Activated CD8-positive, alpha-beta memory T cell treated with anti-CD3 and anti-CD28 coated beads, Interleukin-2, amount 50 U/mL, for 24 hours (primary cell): Measurements from ENCODE around the gene ITIH4.
"Not testable (repeated sequence)": the region's sequence is repeated elsewhere in the genome, so short reads cannot be mapped to it uniquely, and the experiment has no call there.

Source experiments
- DNase-seq: peaks from one replicate; pipeline ENCODE4 v3.0.0-alpha.2; 2020; ENCODE audit errors: extremely low read depth

The ITIH4 gene

GRCh38 chr3:52783211-52783555 lies 47.3 kb downstream of the ITIH4 start:
- DNase-seq, result no peak

- no peak for DNase-seq
These were observed 47.9 kb downstream of the ITIH4 start for GRCh38 chr3:52782412-52783210.

- no peak for DNase-seq
These were observed 48.7 kb downstream of the ITIH4 start for GRCh38 chr3:52781741-52782140.

GRCh38 chr3:52779837-52780585 lies 50.5 kb downstream of the ITIH4 start:
- DNase-seq, result no peak

- no peak for DNase-seq
These were observed 51.2 kb downstream of the ITIH4 start for GRCh38 chr3:52779011-52779836.

- no peak for DNase-seq
These were observed 52.3 kb downstream of the ITIH4 start for GRCh38 chr3:52777959-52778805.

GRCh38 chr3:52777127-52777958 lies 53.1 kb downstream of the ITIH4 start, which contains the start of gene ITIH1:
ITIH1 (plus strand) TSS chr3:52777599; CDS start chr3:52777616, 17 bp downstream.
- no peak for DNase-seq

GRCh38 chr3:52776486-52776885 lies 54.0 kb downstream of the ITIH4 start:
- DNase-seq, result not testable (repeated sequence)

- DNase-seq, result no peak
These were observed 54.6 kb downstream of the ITIH4 start for GRCh38 chr3:52775877-52776276.

- no peak for DNase-seq
These were observed 55.3 kb downstream of the ITIH4 start for GRCh38 chr3:52774901-52775864.

GRCh38 chr3:52774066-52774713 lies 56.3 kb downstream of the ITIH4 start:
- no peak for DNase-seq

- no peak for DNase-seq
These were observed 57.0 kb downstream of the ITIH4 start for GRCh38 chr3:52773361-52774065.

GRCh38 chr3:52771702-52772101 lies 58.8 kb downstream of the ITIH4 start:
- no peak for DNase-seq

- no peak for DNase-seq
These were observed 59.2 kb downstream of the ITIH4 start for GRCh38 chr3:52771334-52771681.

GRCh38 chr3:52770496-52771333 lies 59.8 kb downstream of the ITIH4 start, which contains the start of gene NEK4:
NEK4 (minus strand) TSS chr3:52770940; CDS start chr3:52770746, 194 bp downstream.
- DNase-seq, result peak; percentile 72

GRCh38 chr3:52769786-52770455 lies 60.6 kb downstream of the ITIH4 start:
- DNase-seq, result no peak

GRCh38 chr3:52763466-52763865 lies 67.0 kb downstream of the ITIH4 start:
- no peak for DNase-seq
